GM18517 (cell line): ENCODE data around the gene CDH12.
"Not testable (repeated sequence)": the region's sequence is repeated elsewhere in the genome, so short reads cannot be mapped to it uniquely, and the experiment has no call there.

ENCODE experiments used
- ATAC-seq: cut with Tn5 transposase; IDR thresholded peaks from one replicate; pipeline ENCODE4 v1.9.1; 2021; ENCODE audit warnings: mild to moderate bottlenecking, moderate library complexity; ENCODE audit not compliant: unreplicated experiment

CDH12 gene

GRCh38 chr5:22470408-22470807 is 382.7 kb downstream of the CDH12 start:
- no peak for ATAC-seq

GRCh38 chr5:22465616-22466015 is 387.5 kb downstream of the CDH12 start:
- no peak for ATAC-seq

- ATAC-seq = no peak
Measured at GRCh38 chr5:22465177-22465576, 388.0 kb downstream of the CDH12 start.

- no peak for ATAC-seq
Measured at GRCh38 chr5:22460189-22460588, 393.0 kb downstream of the CDH12 start.

- no peak for ATAC-seq
Measured at GRCh38 chr5:22432905-22433304, 420.2 kb downstream of the CDH12 start.

- no peak for ATAC-seq
Measured at GRCh38 chr5:22431840-22432239, 421.3 kb downstream of the CDH12 start.

GRCh38 chr5:22431406-22431805 is 421.7 kb downstream of the CDH12 start:
- no peak for ATAC-seq

- no peak for ATAC-seq
Measured at GRCh38 chr5:22411554-22412349, 441.4 kb downstream of the CDH12 start.

- ATAC-seq = no peak
Measured at GRCh38 chr5:22391956-22392355, 461.2 kb downstream of the CDH12 start.

- ATAC-seq = no peak
Measured at GRCh38 chr5:22390888-22391287, 462.3 kb downstream of the CDH12 start.

- no peak for ATAC-seq
Measured at GRCh38 chr5:22372826-22373660, 480.1 kb downstream of the CDH12 start.

- ATAC-seq = no peak
Measured at GRCh38 chr5:22372376-22372775, 480.8 kb downstream of the CDH12 start.

- ATAC-seq = no peak
Measured at GRCh38 chr5:22354956-22355355, 498.2 kb downstream of the CDH12 start.

- no peak for ATAC-seq
Measured at GRCh38 chr5:22352493-22352892, 500.7 kb downstream of the CDH12 start.

GRCh38 chr5:22351178-22351577 is 502.0 kb downstream of the CDH12 start:
- no peak for ATAC-seq

- ATAC-seq = no peak
Measured at GRCh38 chr5:22348027-22348426, 505.1 kb downstream of the CDH12 start.

GRCh38 chr5:22344000-22344399 is 509.1 kb downstream of the CDH12 start:
- ATAC-seq = no peak

GRCh38 chr5:22341406-22341805 is 511.7 kb downstream of the CDH12 start:
- ATAC-seq = no peak

GRCh38 chr5:22332949-22333348 is 520.2 kb downstream of the CDH12 start:
- not testable (repeated sequence) for ATAC-seq

GRCh38 chr5:22329683-22330082 is 523.5 kb downstream of the CDH12 start:
- no peak for ATAC-seq

GRCh38 chr5:22319798-22320197 is 533.3 kb downstream of the CDH12 start:
- no peak for ATAC-seq

- ATAC-seq = no peak
Measured at GRCh38 chr5:22316294-22316693, 536.9 kb downstream of the CDH12 start.
